Small intestine (tissue), 7 donors: ENCODE measurements around the gene WRAP53. TPM values are rescaled to one million over a fixed set of nuclear protein-coding genes. Genes with fewer than 3 reads are reported as not detected.

Experiments used
- DNase-seq, 2 donors: peaks; one replicate each; pipeline versions ENCODE4 v3.0.0 to v3.0.0-alpha.2; 2013
- FAIRE-seq: peaks from 2 replicates; lab custom pipeline; 2012; peaks lifted over from hg19 to GRCh38; lab: Jason Lieb, UNC
- H3K27ac ChIP-seq, 3 donors: one replicate each; pipeline ENCODE4 v1.5.1; 2013; ENCODE audit warnings: low read length in 2 of 3, mild to moderate bottlenecking in 2 of 3, control low read depth in 1 of 3, inconsistent platforms in 1 of 3, low read depth in 1 of 3, moderate library complexity in 1 of 3
- H3K27me3 ChIP-seq, 3 donors: one replicate each; pipeline ENCODE4 v1.6.1; 2013; ENCODE audit warnings: low read length in 3 of 3, inconsistent platforms in 1 of 3; ENCODE audit not compliant: control insufficient read depth in 3 of 3, insufficient read depth in 3 of 3
- H3K36me3 ChIP-seq, 3 donors: one replicate each; pipeline ENCODE4 v1.6.1; 2013; ENCODE audit warnings: low read length in 3 of 3, inconsistent platforms in 1 of 3, low read depth in 1 of 3, mild to moderate bottlenecking in 1 of 3, moderate library complexity in 1 of 3; ENCODE audit not compliant: control insufficient read depth in 3 of 3, insufficient read depth in 2 of 3
- H3K4me1 ChIP-seq, 3 donors: one replicate each; pipeline ENCODE4 v1.6.1; 2013; ENCODE audit warnings: low read length in 2 of 3, inconsistent platforms in 1 of 3, low read depth in 1 of 3, mild to moderate bottlenecking in 1 of 3, moderate library complexity in 1 of 3; ENCODE audit not compliant: control insufficient read depth in 3 of 3, insufficient read depth in 2 of 3
- H3K4me3 ChIP-seq, 3 donors: one replicate each; pipeline ENCODE4 v1.5.1; 2013; ENCODE audit warnings: low read length in 3 of 3, control low read depth in 1 of 3, inconsistent platforms in 1 of 3, low read depth in 1 of 3, mild to moderate bottlenecking in 1 of 3, moderate library complexity in 1 of 3
- H3K9me3 ChIP-seq, 2 donors: one replicate each; pipeline ENCODE4 v1.6.1; 2013; ENCODE audit warnings: low read depth in 1 of 2, low read length in 1 of 2; ENCODE audit not compliant: control insufficient read depth in 2 of 2, insufficient read depth in 1 of 2
- WGBS, 3 donors: extraction: QIAGEN DNeasy Blood & Tissue Kit; methylation state at CpG; one replicate each; pipeline ENCODE4 v1.1.7; 2013; 5-methylcytosine and 5-hydroxymethylcytosine counted together
- polyA plus RNA-seq, 4 donors: library from polyadenylated mRNA; stranded (reverse) in 3 of 4; unstranded in 1 of 4; fragments of 200-250 nt in 3 of 4; fragments of 120-200 nt in 1 of 4; gene quantifications; one replicate each; pipeline versions ENCODE4 v1.2.1 to v1.2.3, GENCODE V29; 2013
- donor health status: healthy with polysubstance abuse.
- donor health status: control.
- donor health status: control.
- donor health status: Bipolar disorder and iron deficiency.
- donor health status: healthy.

WRAP53 gene
- polyA plus RNA-seq, 4 donors, result 7.1 to 17.7 (median 11.2) TPM

DNA sequence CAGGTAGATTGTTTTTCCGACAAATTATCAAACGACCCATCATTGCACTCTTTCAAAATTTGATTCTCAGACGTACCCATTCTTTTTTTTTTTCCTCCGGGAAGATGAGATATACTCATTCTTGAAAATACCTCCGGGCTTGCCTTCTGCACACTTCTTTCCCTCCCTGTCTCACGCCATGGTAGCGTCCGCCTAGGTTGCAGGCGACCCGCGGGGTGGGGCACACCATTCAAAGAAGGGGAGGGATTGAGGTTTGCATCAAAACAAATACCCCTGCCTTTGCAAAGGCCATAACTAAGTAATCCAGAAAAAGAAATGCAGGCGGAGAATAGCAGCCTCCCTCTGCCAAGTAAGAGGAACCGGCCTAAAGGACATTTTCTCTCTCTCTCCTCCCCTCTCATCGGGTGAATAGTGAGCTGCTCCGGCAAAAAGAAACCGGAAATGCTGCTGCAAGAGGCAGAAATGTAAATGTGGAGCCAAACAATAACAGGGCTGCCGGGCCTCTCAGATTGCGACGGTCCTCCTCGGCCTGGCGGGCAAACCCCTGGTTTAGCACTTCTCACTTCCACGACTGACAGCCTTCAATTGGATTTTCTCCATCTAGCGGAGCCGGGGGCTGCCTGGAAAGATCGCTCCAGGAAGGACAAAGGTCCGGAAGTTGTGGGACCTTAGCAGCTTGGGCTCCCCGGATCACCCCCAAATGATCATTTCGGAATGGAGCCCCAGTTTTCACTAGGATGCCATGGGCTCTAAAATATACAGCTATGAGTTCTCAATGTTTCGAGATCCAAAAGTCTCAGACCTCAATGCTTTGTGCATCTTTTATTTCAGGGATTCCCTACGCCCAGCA is 1.8 kb upstream of the WRAP53 start:
- Histone ChIP-seq H3K27ac (peak overlapping the region; percentile 79 to 99 (median 97)), H3K9me3 (no peaks in the 10 kb centered on the region), H3K27me3 (no peaks in the 10 kb centered on the region), H3K36me3 (peaks cover 0 to 7% (median 3%) of the 10 kb centered on the region in 3 donors), H3K4me1 (peaks cover 3 to 19% (median 5%) of the 10 kb centered on the region in 3 donors), H3K4me3 (peak overlapping the region; percentile 72 to 97 (median 74))
- DNase-seq (peak; percentile 82 to 96), FAIRE-seq (no peak)
- 0 to 1% (median 0%) methylated on average over 30 of the region's 30 CpGs for WGBS, 3 donors

DNA sequence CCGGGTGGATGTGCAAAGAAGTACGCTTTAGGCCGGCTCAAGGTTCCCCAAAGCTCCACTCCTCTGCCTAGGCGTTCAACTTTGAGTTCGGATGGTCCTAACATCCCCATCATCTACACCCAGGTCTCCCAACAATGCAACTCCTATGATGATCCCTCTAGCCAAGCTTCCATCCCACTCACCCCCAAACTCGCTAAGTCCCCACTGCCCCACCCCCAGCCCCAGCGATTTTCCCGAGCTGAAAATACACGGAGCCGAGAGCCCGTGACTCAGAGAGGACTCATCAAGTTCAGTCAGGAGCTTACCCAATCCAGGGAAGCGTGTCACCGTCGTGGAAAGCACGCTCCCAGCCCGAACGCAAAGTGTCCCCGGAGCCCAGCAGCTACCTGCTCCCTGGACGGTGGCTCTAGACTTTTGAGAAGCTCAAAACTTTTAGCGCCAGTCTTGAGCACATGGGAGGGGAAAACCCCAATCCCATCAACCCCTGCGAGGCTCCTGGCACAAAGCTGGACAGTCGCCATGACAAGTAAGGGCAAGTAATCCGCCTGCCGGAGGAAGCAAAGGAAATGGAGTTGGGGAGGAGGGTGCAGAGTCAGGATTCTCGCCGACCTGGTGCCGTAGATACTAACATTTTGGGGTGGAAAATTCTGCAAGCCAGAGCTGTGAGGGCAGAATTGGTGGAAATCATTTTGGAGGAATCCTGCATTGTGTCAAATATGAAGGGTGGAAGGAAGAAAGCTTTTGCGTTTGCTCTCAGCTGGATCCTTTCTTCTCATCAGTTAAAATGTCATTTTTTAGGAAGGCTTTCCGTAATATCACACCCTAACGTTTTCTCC is 987 bp upstream of the WRAP53 start, which contains the start of gene TP53:
TSS of gene TP53 (minus strand) at position 419 of the 836 bp plus-strand sequence. CDS start 10,896 bp downstream, outside the sequence.
- Histone ChIP-seq H3K4me1 (peaks cover 3 to 19% (median 5%) of the 10 kb centered on the region in 3 donors), H3K36me3 (peaks cover 0 to 8% (median 3%) of the 10 kb centered on the region in 3 donors), H3K27me3 (no peaks in the 10 kb centered on the region), H3K4me3 (peak within 1 kb of the TSS; percentile 72 to 97 (median 74)), H3K9me3 (no peaks in the 10 kb centered on the region), H3K27ac (peak within 1 kb of the TSS; percentile 79 to 99 (median 97))
- DNase-seq, result peak; percentile 94
- no peak for FAIRE-seq
- 0% methylated on average over 30 of the region's 30 CpGs for WGBS, 3 donors

DNA sequence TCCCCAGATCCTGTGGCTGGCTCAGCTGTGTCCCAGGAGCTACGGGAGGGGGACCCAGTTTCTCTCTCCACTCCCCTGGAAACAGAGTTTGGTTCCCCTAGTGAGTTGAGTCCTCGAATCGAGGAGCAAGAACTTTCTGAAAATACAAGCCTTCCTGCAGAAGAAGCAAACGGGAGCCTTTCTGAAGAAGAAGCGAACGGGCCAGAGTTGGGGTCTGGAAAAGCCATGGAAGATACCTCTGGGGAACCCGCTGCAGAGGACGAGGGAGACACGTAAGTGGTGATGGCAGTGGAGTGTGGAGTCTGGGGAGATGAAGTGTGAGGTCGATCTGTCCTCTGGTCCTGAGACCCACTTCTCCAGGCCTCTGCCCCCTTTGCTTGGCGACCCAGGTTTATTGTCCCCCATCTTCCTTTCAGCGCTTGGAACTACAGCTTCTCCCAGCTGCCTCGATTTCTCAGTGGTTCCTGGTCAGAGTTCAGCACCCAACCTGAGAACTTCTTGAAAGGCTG is 585 bp downstream of the WRAP53 start:
- 12 to 17% (median 17%) methylated on average over 13 of the region's 13 CpGs for WGBS, 3 donors
- peak overlapping the region in 2 of 3 donors; percentile 57 to 59 for H3K27ac ChIP-seq

DNA sequence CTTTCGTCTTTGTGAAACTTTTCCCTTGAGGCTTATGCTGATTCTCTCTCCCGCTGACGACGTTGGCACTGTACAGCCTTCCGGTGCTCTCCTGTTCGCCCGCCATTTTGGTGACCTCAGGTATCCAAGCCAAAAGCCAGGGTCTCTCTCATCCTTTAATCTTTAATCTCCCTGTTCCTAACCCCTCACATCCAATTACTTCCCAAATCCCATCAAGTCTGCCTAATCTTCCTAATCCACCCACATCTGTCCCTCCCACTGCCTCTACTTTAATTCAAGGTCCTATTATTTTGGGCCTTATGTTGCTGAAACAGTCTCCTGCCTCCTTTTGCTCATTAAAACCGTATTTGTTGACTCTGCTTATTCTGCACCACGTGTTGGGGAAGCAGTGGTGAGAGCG is 7.3 kb downstream of the WRAP53 start:
- no peaks in the 10 kb centered on the region for H3K9me3 ChIP-seq
- no peak for DNase-seq
- no peak overlapping the region for H3K27ac ChIP-seq
- peaks cover 0 to 28% (median 0%) of the 10 kb centered on the region in 3 donors for H3K36me3 ChIP-seq
- H3K27me3 ChIP-seq, result no peaks in the 10 kb centered on the region
- 95 to 96% (median 95%) methylated on average over 10 of the region's 10 CpGs for WGBS, 3 donors
- no peaks in the 10 kb centered on the region for H3K4me1 ChIP-seq
- no peak overlapping the region for H3K4me3 ChIP-seq
- no peak for FAIRE-seq

More for the DNA sequence above, 585 bp downstream of the WRAP53 start:
- no peaks in the 10 kb centered on the region for H3K9me3 ChIP-seq
- peaks cover 3 to 19% (median 5%) of the 10 kb centered on the region in 3 donors for H3K4me1 ChIP-seq
- peaks cover 0 to 12% (median 3%) of the 10 kb centered on the region in 3 donors for H3K36me3 ChIP-seq
- no peak for DNase-seq
- no peaks in the 10 kb centered on the region for H3K27me3 ChIP-seq
- no peak for FAIRE-seq
- H3K4me3 ChIP-seq, result peak overlapping the region; percentile 63 to 97 (median 67)

DNA sequence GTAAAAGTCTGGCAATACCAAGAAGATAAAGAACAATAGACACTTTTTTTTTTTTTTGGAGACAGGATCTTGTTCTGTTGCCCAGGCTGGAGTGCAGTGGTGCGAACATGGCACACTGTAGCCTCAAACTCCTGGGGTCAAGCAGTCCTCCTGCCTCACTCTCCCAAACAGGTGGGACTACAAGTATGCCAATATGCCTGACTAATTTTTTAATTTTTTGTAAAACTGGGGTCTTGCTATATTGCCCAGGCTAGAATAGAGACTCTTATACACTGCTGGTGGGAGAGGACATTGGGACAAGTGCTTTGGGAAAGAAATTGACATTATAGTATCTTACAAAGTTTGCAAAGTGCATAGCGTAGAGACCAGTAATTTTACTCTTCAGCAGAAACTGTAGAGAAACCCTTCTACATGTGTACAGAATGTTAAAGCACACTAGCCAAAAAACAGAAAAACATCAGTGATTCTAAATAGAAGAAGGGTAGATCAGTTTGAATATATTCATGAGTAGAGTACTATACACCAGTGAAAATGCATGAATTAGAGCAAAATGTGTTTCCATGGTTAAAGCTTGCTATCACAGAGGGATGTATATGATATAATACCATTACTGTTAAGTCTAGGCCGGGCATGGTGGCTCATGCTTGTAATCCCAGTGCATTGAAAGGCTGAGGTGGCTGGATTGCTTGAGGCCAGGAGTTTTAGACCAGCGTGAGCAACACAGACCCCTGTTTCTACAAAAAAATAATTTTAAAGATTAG is 9.7 kb downstream of the WRAP53 start:
- H3K4me1 ChIP-seq, result no peaks in the 10 kb centered on the region
- no peak overlapping the region for H3K27ac ChIP-seq
- no peak overlapping the region for H3K4me3 ChIP-seq
- H3K9me3 ChIP-seq, result no peaks in the 10 kb centered on the region
- H3K27me3 ChIP-seq, result no peaks in the 10 kb centered on the region
- DNase-seq (no peak), FAIRE-seq (no peak)
- 95 to 100% (median 99%) methylated on average over 4 of the region's 4 CpGs for WGBS, 3 donors
- H3K36me3 ChIP-seq, result peaks cover 3 to 45% (median 7%) of the 10 kb centered on the region in 3 donors

DNA sequence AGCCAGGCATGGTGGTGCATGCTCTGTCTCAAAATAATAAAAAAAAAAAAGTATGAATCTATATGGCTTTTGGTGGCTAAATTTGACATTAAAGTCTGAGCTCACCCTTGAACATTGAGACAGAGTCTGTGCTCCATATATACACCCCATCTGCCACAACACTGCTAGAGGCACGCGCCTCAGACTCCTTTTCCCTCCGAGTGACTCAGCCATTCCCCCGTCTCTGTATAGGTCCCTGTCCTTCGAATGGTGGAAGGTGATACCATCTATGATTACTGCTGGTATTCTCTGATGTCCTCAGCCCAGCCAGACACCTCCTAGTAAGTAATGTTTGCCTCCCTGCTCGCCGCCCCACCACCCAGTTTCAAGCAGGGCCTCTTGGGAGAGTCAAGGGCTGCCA is 12.2 kb downstream of the WRAP53 start:
- Histone ChIP-seq H3K9me3 (peaks cover 0 to 2% of the 10 kb centered on the region in 2 donors), H3K4me3 (no peak overlapping the region), H3K36me3 (peaks cover 3 to 31% (median 7%) of the 10 kb centered on the region in 3 donors), H3K27ac (no peak overlapping the region), H3K4me1 (peaks cover 0 to 13% (median 0%) of the 10 kb centered on the region in 3 donors), H3K27me3 (peaks cover 10 to 24% (median 10%) of the 10 kb centered on the region in 3 donors)
- DNase-seq (no peak), FAIRE-seq (no peak)
- WGBS, 3 donors, result 97 to 100% (median 98%) methylated on average over 7 of the region's 7 CpGs

DNA sequence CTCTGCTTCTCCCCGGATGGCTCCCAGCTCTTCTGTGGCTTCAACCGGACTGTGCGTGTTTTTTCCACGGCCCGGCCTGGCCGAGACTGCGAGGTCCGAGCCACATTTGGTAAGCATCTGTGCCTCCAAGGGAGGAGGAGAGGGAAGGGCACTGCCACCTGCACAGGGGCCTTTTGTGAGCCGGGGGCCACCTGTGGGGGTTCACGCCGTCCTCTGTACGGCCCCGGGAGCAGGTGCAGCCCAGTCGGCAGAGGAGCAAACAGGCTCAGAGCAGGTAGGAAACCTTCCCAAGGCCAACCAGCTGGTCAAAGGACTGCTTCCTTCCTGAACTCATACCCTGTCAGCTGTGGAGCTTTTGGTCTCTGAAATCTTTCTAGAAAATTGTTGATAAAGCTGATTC is 13.4 kb downstream of the WRAP53 start:
- Histone ChIP-seq H3K36me3 (peaks cover 3 to 28% (median 7%) of the 10 kb centered on the region in 3 donors), H3K4me1 (peaks cover 0 to 17% (median 0%) of the 10 kb centered on the region in 3 donors), H3K27me3 (peaks cover 10 to 36% (median 14%) of the 10 kb centered on the region in 3 donors), H3K27ac (no peak overlapping the region), H3K9me3 (peaks cover 0 to 2% of the 10 kb centered on the region in 2 donors), H3K4me3 (no peak overlapping the region)
- FAIRE-seq, result no peak
- 93 to 95% (median 94%) methylated on average over 14 of the region's 14 CpGs for WGBS, 3 donors
- DNase-seq, result no peak
